SK-N-SH treated with all-trans-retinoic acid at 6 μM for 48 hours (cell line): ENCODE results near the gene MAP2.

ENCODE experiments used
- ARNTL ChIP-seq: fragments of 450-650 bp; formaldehyde crosslinking; IDR thresholded peaks from 2 replicates; pipeline ENCODE4 v1.5.0; 2020; ENCODE audit warnings: low read depth, mild to moderate bottlenecking, moderate library complexity, borderline replicate concordance
- CREB5 ChIP-seq: fragments of 250-450 bp; sonication (Bioruptor Pico); IDR thresholded peaks from 2 replicates; pipeline ENCODE4 v1.5.1; 2020; ENCODE audit warnings: low read depth, mild to moderate bottlenecking, moderate library complexity
- ESRRG ChIP-seq: fragments of 250-450 bp; sonication (Bioruptor Pico); IDR thresholded peaks from 2 replicates; pipeline ENCODE4 v1.6.1; 2021; ENCODE audit warnings: mild to moderate bottlenecking
- GLIS3 ChIP-seq: fragments of 250-450 bp; sonication (Bioruptor Pico); IDR thresholded peaks from 2 replicates; pipeline ENCODE4 v1.5.0; 2020; ENCODE audit warnings: mild to moderate bottlenecking, moderate library complexity
- PATZ1 ChIP-seq: fragments of 250-450 bp; sonication (Bioruptor Pico); IDR thresholded peaks from 2 replicates; pipeline ENCODE4 v1.8.0; 2020; ENCODE audit warnings: mild to moderate bottlenecking, moderate library complexity, borderline replicate concordance
- POU6F1 ChIP-seq: fragments of 250-450 bp; sonication (Bioruptor Pico); IDR thresholded peaks from 2 replicates; pipeline ENCODE4 v1.8.0; 2021; ENCODE audit warnings: low read depth, mild to moderate bottlenecking, moderate library complexity, borderline replicate concordance
- TCF4 ChIP-seq: fragments of 250-450 bp; sonication (Bioruptor Pico); IDR thresholded peaks from 2 replicates; pipeline ENCODE4 v1.8.0; 2021; ENCODE audit warnings: mild to moderate bottlenecking, moderate library complexity, borderline replicate concordance
- ZFP3 ChIP-seq: fragments of 250-450 bp; sonication (Bioruptor Pico); IDR thresholded peaks from 2 replicates; pipeline ENCODE4 v1.5.0; 2020; ENCODE audit warnings: mild to moderate bottlenecking, moderate library complexity

- TF ChIP-seq PATZ1 (CRISPR knock-in tag) (no peak), POU6F1 (no peak), TCF4 (CRISPR knock-in tag) (no peak), GLIS3 (CRISPR knock-in tag) (no peak), ZFP3 (CRISPR knock-in tag) (no peak), CREB5 (CRISPR knock-in tag) (no peak), ESRRG (CRISPR knock-in tag) (no peak), ARNTL (CRISPR knock-in tag) (no peak)
Measured at GRCh38 chr2:209680596-209680995, 256.7 kb downstream of the MAP2 start.
